ENCODE data around the gene CYP27C1.

DNA sequence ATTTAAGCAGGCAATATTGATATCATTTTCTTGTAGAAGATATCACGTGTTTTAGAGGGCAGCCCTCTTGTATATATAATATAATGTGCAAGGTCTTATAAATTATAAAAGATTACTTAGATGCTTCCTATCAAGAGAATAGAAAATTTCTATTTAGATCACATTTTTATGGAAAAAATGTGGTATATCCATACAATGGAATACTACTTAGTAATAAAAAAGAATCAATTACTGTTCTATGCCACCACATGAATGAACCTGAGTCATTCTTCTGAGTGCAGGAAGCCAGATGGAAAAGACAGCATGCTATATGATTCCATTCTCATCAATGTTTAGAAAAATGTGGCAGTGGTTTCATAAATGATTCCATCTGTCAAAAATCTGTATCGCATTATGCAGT lies 23.6 kb downstream of the CYP27C1 start:
- TF ChIP-seq, protein P1, sequence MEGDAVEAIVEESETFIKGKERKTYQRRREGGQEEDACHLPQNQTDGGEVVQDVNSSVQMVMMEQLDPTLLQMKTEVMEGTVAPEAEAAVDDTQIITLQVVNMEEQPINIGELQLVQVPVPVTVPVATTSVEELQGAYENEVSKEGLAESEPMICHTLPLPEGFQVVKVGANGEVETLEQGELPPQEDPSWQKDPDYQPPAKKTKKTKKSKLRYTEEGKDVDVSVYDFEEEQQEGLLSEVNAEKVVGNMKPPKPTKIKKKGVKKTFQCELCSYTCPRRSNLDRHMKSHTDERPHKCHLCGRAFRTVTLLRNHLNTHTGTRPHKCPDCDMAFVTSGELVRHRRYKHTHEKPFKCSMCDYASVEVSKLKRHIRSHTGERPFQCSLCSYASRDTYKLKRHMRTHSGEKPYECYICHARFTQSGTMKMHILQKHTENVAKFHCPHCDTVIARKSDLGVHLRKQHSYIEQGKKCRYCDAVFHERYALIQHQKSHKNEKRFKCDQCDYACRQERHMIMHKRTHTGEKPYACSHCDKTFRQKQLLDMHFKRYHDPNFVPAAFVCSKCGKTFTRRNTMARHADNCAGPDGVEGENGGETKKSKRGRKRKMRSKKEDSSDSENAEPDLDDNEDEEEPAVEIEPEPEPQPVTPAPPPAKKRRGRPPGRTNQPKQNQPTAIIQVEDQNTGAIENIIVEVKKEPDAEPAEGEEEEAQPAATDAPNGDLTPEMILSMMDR (conservative IDR thresholded peaks at IDR 0.05 in 1 of 2, IDR thresholded peaks at IDR 0.05 in 1 of 2; ENCODE audit: low read depth in 1 of 2, low read length in 2 of 2): no peak
- TF ChIP-seq EZH2 (IDR thresholded peaks at IDR 0.05; ENCODE audit: low read length, missing control alignments): no peak
